MV-4-11 (cell line): Measurements from ENCODE around the gene ARHGAP24.

Source experiments
- DNase-seq: peaks from one replicate; lab custom pipeline; 2025; lab: John Stamatoyannopoulos, UW

The ARHGAP24 gene

GRCh38 chr4:85474818-85475630, at the start of gene ARHGAP24:
ARHGAP24 (plus strand) TSS chr4:85475150.
- peak; percentile 96 for DNase-seq

GRCh38 chr4:85426366-85426765, 48.6 kb upstream of the ARHGAP24 start:
- no peak for DNase-seq

- DNase-seq, result no peak
These were observed 47.8 kb upstream of the ARHGAP24 start for GRCh38 chr4:85427123-85427522.

GRCh38 chr4:85430226-85430625, 44.7 kb upstream of the ARHGAP24 start:
- DNase-seq, result no peak

- no peak for DNase-seq
These were observed 44.3 kb upstream of the ARHGAP24 start for GRCh38 chr4:85430697-85431096.

GRCh38 chr4:85431156-85431555, 43.8 kb upstream of the ARHGAP24 start:
- DNase-seq, result no peak

- DNase-seq, result no peak
These were observed 43.0 kb upstream of the ARHGAP24 start for GRCh38 chr4:85431881-85432485.

- DNase-seq, result no peak
These were observed 29.8 kb upstream of the ARHGAP24 start for GRCh38 chr4:85445050-85445639.

GRCh38 chr4:85446141-85446861, 28.6 kb upstream of the ARHGAP24 start:
- no peak for DNase-seq

- DNase-seq, result no peak
These were observed 25.8 kb upstream of the ARHGAP24 start for GRCh38 chr4:85448906-85449890.

GRCh38 chr4:85452058-85452731, 22.8 kb upstream of the ARHGAP24 start:
- DNase-seq, result no peak

- no peak for DNase-seq
These were observed 19.0 kb upstream of the ARHGAP24 start for GRCh38 chr4:85455942-85456341.

- DNase-seq, result no peak
These were observed 17.0 kb upstream of the ARHGAP24 start for GRCh38 chr4:85457752-85458467.

- DNase-seq, result no peak
These were observed 15.2 kb upstream of the ARHGAP24 start for GRCh38 chr4:85459736-85460135.

GRCh38 chr4:85474356-85474755, 594 bp upstream of the ARHGAP24 start:
- no peak for DNase-seq

GRCh38 chr4:85475631-85476233, 782 bp downstream of the ARHGAP24 start:
- no peak for DNase-seq

GRCh38 chr4:85476381-85476780, 1.4 kb downstream of the ARHGAP24 start:
- no peak for DNase-seq

GRCh38 chr4:85477534-85477933, 2.6 kb downstream of the ARHGAP24 start:
- DNase-seq, result no peak

GRCh38 chr4:85478576-85478975, 3.6 kb downstream of the ARHGAP24 start:
- DNase-seq, result no peak
